ENCODE results near the gene ZC2HC1B.

Gene ZC2HC1B

GRCh38 chr6:143980921-143981320 lies 116.6 kb downstream of the ZC2HC1B start:
- Histone ChIP-seq H3K4me3 (ENCODE audit: low read depth in 1 of 2, low read length in 2 of 2) (no peak overlapping the region), H3K4me1 (ENCODE audit: control insufficient read depth in 1 of 2, insufficient read depth in 2 of 2, low read length in 2 of 2) (no peaks in the 10 kb centered on the region), H3K27me3 (ENCODE audit: low read depth, low read length) (no peaks in the 10 kb centered on the region), H3K27ac (ENCODE audit: low read length) (no peak overlapping the region), H3K9me3 (ENCODE audit: control insufficient read depth in 1 of 2, low read length in 2 of 2) (no peaks in the 10 kb centered on the region), H3K36me3 (ENCODE audit: control insufficient read depth in 1 of 2, insufficient read depth in 2 of 2, low read length in 2 of 2) (no peaks in the 10 kb centered on the region)

GRCh38 chr6:143982968-143983367 lies 118.7 kb downstream of the ZC2HC1B start:
- Histone ChIP-seq H3K27me3 (ENCODE audit: low read depth, low read length) (no peaks in the 10 kb centered on the region), H3K36me3 (ENCODE audit: control insufficient read depth in 1 of 2, insufficient read depth in 2 of 2, low read length in 2 of 2) (no peaks in the 10 kb centered on the region), H3K9me3 (ENCODE audit: control insufficient read depth in 1 of 2, low read length in 2 of 2) (no peaks in the 10 kb centered on the region), H3K4me1 (ENCODE audit: control insufficient read depth in 1 of 2, insufficient read depth in 2 of 2, low read length in 2 of 2) (no peaks in the 10 kb centered on the region), H3K4me3 (ENCODE audit: low read depth in 1 of 2, low read length in 2 of 2) (no peak overlapping the region), H3K27ac (ENCODE audit: low read length) (no peak overlapping the region)

GRCh38 chr6:143984666-143985065 lies 120.4 kb downstream of the ZC2HC1B start:
- H3K27ac ChIP-seq (ENCODE audit: low read length), result no peak overlapping the region
- no peaks in the 10 kb centered on the region for H3K36me3 ChIP-seq (ENCODE audit: control insufficient read depth in 1 of 2, insufficient read depth in 2 of 2, low read length in 2 of 2)
- no peaks in the 10 kb centered on the region for H3K27me3 ChIP-seq (ENCODE audit: low read depth, low read length)
- H3K9me3 ChIP-seq (ENCODE audit: control insufficient read depth in 1 of 2, low read length in 2 of 2), result no peaks in the 10 kb centered on the region
- no peaks in the 10 kb centered on the region for H3K4me1 ChIP-seq (ENCODE audit: control insufficient read depth in 1 of 2, insufficient read depth in 2 of 2, low read length in 2 of 2)
- no peak overlapping the region for H3K4me3 ChIP-seq (ENCODE audit: low read depth in 1 of 2, low read length in 2 of 2)

GRCh38 chr6:143986463-143987065 lies 122.3 kb downstream of the ZC2HC1B start:
- Histone ChIP-seq H3K27ac (ENCODE audit: low read length) (no peak overlapping the region), H3K9me3 (ENCODE audit: control insufficient read depth in 1 of 2, low read length in 2 of 2) (no peaks in the 10 kb centered on the region), H3K4me1 (ENCODE audit: control insufficient read depth in 1 of 2, insufficient read depth in 2 of 2, low read length in 2 of 2) (no peaks in the 10 kb centered on the region), H3K36me3 (ENCODE audit: control insufficient read depth in 1 of 2, insufficient read depth in 2 of 2, low read length in 2 of 2) (no peaks in the 10 kb centered on the region), H3K27me3 (ENCODE audit: low read depth, low read length) (no peaks in the 10 kb centered on the region), H3K4me3 (ENCODE audit: low read depth in 1 of 2, low read length in 2 of 2) (no peak overlapping the region)
